OCI-LY3 (cell line): Measurements from ENCODE around the gene PLA2G6.

Experiments used
- CTCF ChIP-seq: fragments of 200-600, 300-600 bp; sonication (generic); IDR thresholded peaks from 2 replicates; pipeline ENCODE4 v1.5.1; 2014; ENCODE audit warnings: antibody characterized with exemption, low read length, low read depth
- EZH2phosphoT487 ChIP-seq: fragments of 200-600 bp; shearing (Covaris generic); IDR thresholded peaks from 2 replicates; pipeline ENCODE4 v1.6.1; 2018; ENCODE audit warnings: antibody characterized with exemption, mixed run types, low read depth

DNA sequence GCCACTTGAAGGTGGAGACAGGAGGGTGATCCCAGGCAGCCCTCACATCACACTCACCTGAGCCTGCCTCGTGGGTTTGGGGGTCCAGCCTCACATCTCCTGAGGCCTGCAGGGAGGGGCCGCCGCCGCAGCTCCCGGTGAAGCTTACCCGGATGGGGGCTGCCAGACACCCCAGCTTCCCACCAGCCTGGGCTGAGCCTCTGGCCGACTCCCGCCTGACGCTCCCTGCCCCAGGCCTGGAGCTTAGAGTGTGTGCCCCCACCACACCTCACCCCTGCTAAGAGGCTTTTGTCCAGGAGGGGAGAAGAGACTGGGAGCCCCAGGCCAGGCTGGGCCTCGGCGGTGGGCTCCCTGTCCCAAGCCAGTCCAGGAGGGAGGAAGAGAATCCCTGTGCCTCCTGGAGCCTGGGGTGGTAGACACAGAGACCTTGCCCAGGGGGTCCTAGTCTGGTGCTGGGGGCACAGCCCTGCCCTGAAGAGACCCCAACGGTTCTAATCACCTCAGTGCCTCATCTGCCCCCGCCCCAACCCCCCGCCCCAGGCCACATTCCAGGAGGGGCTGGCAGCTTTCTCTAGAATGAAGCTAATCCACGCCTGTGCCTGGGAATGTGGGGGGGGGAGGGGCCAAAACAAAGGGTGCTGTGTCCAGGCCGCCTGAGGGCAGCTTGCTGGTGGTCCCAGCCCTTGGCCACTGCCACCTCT is 97.5 kb downstream of the PLA2G6 start, which contains the start of gene SLC16A8:
- TF ChIP-seq CTCF, result no peak
- no peak for TF ChIP-seq EZH2phosphoT487
